Hepatocyte (in vitro differentiated cells): ENCODE measurements around the gene CCDC154.

ENCODE experiments used
- CTCF ChIP-seq: fragments of 200-600 bp; sonication (generic); IDR thresholded peaks from 2 replicates; pipeline ENCODE4 v1.5.1; 2016; ENCODE audit warnings: antibody characterized with exemption, mild to moderate bottlenecking; ENCODE audit not compliant: poor library complexity
- EZH2 ChIP-seq: fragments of 200-600 bp; sonication (generic); IDR thresholded peaks from 2 replicates; pipeline ENCODE4 v1.6.1; 2016; ENCODE audit warnings: antibody characterized with exemption, mild to moderate bottlenecking, borderline replicate concordance

- TF ChIP-seq CTCF, result no peak
- no peak for TF ChIP-seq EZH2
Observed at GRCh38 chr16:1447965-1448364, 3.6 kb upstream of the CCDC154 start.
